GM18861 (cell line): ENCODE measurements around the gene SMARCC2.

ENCODE experiments used
- ATAC-seq: cut with Tn5 transposase; IDR thresholded peaks from one replicate; pipeline ENCODE4 v1.9.1; 2021; ENCODE audit not compliant: unreplicated experiment

The SMARCC2 gene

DNA sequence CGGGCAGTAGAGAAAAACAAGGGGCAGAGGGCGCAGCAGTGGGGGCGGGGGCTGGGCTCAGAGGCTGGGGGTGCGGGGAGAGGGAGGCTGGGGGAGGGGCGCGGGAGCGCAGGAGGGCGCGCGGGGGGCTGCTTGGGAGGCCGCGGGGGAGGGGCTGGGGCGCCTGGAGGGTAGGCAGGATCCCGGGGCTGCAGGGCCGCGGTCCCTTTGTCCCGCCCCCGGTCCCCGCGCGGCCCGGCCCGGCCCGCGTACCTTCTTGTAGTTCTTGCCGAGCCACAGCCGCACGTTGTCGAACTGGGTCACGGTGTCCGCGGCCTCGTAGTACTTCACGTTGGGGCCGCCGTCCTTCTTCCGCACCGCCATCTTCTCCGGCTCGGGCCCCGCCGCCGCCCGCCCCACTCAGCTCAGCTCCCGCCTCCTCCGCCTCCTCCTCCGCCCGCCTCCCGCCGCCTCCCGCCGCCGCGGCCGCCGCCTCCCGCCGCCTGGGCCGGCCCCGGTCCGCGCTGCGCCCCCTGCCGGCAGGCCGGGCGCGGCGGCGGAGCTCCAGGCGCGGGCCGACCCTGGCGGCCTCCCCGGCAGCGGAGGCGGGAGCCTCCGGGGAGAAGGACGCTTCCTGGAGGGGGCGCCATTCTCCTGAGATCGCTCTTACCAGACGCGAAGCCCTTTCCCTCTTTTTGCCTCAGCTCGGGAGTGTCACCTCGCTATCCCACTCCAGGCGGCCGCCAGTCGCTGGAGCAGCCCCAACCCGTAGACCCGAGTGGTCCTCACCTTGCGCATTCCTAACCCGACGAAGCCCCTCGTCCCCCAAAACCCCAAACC is at the start of gene SMARCC2:
Gene SMARCC2 (minus strand): TSS at position 385 of the 819 bp plus-strand sequence. CDS start 22 bp downstream, at position 363.
- ATAC-seq = peak; percentile 62

- no peak for ATAC-seq
Observed at GRCh38 chr12:56237552-56237951, 48.3 kb upstream of the SMARCC2 start.

DNA sequence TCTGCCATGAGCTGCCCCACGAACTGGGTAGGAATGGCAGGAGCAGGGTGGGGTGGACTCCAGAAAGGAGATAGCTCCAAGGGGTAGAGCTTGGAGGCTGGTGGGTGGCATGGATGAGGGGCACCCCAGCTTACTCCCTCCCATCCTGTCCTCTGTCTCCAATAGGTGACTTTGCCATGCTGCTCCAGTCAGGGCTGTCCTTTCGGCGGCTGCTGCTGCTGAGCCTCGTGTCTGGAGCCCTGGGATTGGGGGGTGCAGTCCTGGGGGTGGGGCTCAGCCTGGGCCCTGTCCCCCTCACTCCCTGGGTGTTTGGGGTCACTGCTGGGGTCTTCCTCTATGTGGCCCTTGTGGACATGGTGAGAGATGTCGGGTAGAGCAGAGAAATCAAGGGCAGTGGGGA is 47.7 kb upstream of the SMARCC2 start:
- ATAC-seq = no peak

- ATAC-seq = no peak
Observed at GRCh38 chr12:56236091-56236490, 46.8 kb upstream of the SMARCC2 start.

DNA sequence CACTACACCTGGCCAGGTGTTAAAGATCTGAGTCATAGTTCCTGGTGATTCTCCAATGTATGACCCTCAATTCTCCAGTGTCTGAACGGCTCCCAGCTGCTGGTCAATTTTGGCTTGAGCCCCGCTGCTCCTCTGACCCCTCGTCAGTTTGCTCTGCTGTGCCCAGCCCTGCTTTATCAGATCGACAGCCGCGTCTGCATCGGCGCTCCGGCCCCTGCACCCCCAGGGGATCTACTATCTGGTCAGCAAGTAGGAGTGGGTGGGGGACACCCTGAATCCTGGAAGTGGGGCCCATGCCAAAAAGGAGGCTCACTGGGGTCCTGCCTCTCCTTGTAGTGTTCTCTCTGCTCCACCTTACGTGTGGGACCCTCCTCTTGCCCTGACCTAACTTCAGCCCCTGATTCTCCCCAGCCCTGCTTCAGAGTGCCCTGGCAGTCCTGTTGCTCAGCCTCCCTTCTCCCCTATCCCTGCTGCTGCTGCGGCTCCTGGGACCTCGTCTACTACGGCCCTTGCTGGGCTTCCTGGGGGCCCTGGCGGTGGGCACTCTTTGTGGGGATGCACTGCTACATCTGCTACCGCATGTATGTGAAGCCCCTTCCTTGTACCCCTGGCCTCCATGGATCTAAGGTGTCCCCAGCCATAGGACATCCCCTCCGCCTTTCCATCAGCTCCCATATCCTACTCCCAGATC is 45.6 kb upstream of the SMARCC2 start:
- ATAC-seq = no peak

DNA sequence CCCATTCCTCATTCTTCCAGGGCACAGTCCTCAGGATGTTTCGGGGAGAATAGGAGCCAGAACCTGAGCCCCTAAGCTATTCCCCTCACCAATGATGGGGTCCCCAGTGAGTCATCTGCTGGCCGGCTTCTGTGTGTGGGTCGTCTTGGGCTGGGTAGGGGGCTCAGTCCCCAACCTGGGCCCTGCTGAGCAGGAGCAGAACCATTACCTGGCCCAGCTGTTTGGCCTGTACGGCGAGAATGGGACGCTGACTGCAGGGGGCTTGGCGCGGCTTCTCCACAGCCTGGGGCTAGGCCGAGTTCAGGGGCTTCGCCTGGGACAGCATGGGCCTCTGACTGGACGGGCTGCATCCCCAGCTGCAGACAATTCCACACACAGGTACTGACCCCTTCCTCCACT is 41.9 kb upstream of the SMARCC2 start:
- no peak for ATAC-seq

DNA sequence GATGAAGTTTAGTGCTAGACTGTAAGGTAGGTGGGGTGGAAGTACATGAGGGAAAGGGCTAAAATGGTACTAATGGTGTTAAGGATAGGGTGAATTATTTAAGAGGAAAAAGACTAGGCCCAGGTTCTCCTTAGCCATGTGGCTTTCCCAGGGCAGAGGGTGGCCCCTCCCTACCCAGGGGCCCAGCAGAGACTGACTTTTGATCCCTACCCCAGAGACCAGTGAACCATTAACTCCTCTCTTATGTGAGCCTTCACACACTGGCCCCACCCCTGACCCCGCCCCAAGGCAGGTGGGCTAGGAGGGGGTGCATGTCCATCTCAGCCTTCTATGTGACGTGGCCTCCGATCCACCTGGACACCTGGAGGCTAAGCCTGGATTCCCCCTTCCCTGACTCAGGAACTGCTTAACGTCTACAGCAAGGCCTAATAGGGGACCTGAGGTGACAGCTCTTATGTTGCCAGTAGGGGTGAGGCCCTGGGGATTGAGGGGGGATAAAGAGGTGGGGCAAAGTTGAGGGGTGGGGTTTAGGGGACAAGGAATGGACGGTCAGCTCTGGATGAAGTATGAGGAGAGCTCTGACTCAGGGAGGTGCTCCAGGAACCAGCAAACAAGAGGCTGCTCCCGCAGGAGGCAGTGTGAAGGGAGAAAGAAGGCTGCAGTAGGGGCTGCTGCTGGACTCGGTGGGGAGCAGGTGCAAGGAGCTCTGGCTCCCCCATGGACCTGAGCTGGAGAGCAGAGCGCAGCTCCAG is 41.3 kb upstream of the SMARCC2 start:
- no peak for ATAC-seq

DNA sequence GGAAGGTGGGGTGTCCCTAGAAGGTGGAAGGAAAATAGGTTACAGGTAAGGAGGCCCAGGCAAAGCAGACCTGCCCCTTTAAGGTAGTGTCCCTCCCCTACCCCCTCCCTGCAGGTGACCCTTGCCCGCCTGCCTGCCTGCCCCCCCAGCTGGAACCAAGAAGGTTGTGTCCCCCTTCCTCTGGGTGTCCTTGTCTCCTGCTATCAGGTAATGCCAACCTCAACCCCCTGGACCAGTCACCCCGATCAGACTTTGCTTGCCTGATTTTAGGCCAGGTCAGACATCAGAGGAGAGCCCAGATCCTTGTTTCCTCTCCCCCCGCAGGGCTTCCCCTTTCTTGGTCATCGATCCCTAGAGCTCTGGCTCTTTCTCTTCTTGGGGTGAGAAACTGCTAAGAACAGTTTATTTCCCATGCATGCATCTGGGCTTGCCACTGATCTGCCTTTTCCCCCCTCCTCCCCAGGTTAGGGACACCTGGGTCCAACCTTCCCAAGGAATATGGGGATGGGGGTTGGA is 40.7 kb upstream of the SMARCC2 start, which contains the start of gene SLC39A5:
Gene SLC39A5 (plus strand): TSS at position 136 of the 516 bp plus-strand sequence. CDS start 1,224 bp downstream, outside the sequence.
- ATAC-seq = no peak

DNA sequence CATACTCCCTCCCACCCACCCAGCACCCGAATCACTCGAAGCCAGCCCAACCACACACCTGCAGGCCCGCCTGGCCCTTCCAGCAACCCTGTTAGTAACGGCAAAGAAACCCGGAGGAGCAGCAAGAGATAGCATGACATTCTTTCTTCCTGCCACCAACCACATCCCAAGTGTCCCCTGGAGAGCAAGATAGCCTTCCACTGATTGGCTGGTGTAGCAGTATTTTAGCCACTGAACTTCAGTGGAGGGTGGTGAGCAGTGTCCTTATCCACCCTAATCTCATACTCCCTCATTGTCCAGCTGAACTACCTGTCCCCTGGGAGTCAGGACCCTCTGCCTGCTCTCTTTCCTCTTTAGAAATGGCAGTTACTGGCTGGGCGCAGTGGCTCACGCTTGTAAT is 39.8 kb upstream of the SMARCC2 start:
- ATAC-seq = no peak

DNA sequence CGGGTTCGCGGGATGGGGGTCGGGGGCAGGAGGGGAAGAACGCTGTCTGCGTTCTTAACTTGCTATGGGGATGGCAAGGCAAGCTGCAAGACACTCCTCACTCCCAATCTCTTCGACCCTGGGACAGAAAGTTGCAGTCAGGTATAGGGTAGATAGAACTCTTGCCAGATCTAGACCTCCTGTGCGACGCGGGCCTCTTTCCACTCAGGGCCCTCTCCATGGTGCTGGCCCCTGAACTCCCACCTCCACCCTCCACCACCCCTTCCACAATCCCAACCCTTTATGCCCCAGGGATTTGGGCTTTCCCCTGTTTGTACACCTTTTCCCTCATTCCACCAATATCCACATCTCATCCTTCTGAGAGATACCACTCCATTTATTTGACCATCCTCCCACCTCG is 35.7 kb upstream of the SMARCC2 start:
- ATAC-seq = no peak

- peak; percentile 61 for ATAC-seq
Observed at GRCh38 chr12:56224102-56224701, 34.9 kb upstream of the SMARCC2 start, which contains the start of gene NABP2. Gene NABP2 (plus strand): TSS chr12:56224342. CDS start chr12:56224857, 515 bp downstream.

DNA sequence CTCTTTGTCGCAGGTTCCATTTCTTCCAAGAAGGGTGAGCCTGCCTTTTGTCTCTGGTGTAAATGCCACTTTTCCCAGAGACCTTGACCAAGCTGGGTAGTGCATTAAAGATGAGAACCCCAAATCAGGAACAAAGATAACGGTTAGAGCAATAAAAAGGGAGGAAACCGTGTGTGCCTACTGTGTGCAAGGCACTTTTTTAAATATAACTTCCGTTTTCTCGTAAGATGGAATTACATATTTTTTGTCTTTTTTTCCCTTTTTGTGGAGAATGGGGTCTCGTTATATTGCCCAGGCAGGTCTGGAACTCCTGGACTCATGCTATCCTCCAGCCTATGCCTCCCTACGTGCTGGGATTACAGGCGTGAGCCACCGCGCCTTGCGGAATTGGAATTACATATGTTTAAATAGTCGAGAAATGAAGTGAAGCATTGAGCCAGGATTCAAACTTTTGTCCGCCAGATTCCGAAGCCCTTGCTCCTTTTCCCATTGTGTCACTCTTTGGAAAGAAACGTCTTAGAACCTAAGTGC is 34.4 kb upstream of the SMARCC2 start:
- ATAC-seq = peak; percentile 5

- no peak for ATAC-seq
Observed at GRCh38 chr12:56222531-56222895, 33.2 kb upstream of the SMARCC2 start.

- peak; percentile 75 for ATAC-seq
Observed at GRCh38 chr12:56221757-56222530, 32.7 kb upstream of the SMARCC2 start, which contains the start of gene RNF41. Gene RNF41 (minus strand): TSS chr12:56221922. CDS start chr12:56214047, 7,875 bp downstream.

GRCh38 chr12:56221232-56221756 is 32.0 kb upstream of the SMARCC2 start:
- no peak for ATAC-seq

DNA sequence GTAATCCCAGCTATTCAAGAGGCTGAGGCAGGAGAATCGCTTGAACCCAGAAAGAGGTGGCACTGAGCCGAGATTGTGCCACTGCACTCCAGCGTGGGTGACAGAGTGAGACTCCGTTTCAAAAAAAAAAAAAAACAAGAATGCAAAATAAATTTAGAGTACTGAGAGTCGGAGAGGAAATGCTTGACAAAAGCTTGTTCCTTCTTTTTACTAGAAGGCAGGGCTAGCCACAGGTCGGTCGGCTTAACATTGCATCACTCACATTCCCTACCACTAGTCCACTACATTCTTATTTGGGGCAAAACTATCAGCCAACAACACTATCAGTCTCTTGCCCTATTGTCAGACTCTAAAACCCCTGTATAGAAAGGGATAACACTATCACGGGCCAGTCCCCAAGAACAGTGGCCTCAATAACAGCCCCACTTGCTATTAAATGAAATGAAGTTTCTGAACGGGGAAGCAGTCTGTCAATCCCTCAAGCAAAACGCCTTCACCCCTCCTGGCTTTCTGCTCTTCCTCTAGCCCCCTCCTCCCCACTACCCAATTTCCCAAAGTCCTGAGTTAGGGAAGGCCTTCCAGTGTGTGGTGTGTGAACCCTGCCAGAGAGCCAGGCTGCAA is 31.4 kb upstream of the SMARCC2 start:
- ATAC-seq = no peak

DNA sequence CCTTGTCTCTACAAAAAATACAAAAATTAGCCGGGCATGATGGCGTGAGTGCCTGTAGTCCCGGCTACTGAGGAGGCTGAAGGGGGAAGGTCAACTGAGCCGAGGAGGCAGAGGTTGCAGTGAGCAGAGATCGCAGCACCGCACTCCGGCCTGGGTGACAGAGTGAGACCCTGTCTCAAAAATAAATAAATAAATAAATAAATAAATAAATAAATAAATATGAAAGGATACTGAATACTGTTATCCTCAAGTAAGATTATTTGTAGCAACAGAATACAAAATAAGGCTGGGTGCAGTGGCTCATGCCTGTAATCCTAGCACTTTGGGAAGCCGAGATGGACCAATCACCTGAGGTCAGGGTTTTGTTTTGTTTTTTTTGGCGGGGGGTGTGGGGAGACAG is 30.6 kb upstream of the SMARCC2 start:
- ATAC-seq = no peak

GRCh38 chr12:56216461-56216860 is 27.2 kb upstream of the SMARCC2 start:
- ATAC-seq = no peak

GRCh38 chr12:56213878-56214277 is 24.6 kb upstream of the SMARCC2 start:
- no peak for ATAC-seq
